ENCODE data around the gene UBQLN3. TPM values are rescaled to one million over a fixed set of nuclear protein-coding genes. Genes with fewer than 3 reads are reported as not detected.

Gene UBQLN3
- total and polyA plus RNA-seq, 10 of the 15 experiments (the other 5 are each of a cell fraction or from before 2014, with no cell fraction given), result not detected

- POLR2A ChIA-PET, result no interaction called here
- WGBS (ENCODE audit: insufficient coverage, insufficient replicate concordance, low lambda C conversion rate, missing lambda C conversion rate), result 8% methylated on average over 2 of the region's 2 CpGs
- H4K20me1 ChIP-seq (ENCODE audit: control insufficient read depth, insufficient read depth), result no peaks in the 10 kb centered on the region
- FAIRE-seq (no peak), DNase-seq (ENCODE audit: low read depth, low spot score) (no peak), ATAC-seq (no peak)
- H3K4me2 ChIP-seq (ENCODE audit: control insufficient read depth, insufficient read depth), result no peak within 1 kb of the TSS
- no peaks in the 10 kb centered on the region for H3K9me3 ChIP-seq (replicated peaks; ENCODE audit: control insufficient read depth, insufficient read depth, low read length)
- SMC1A ChIA-PET (ENCODE audit: uncharacterized antibody, unreplicated experiment), result no interaction called here
- no peaks in the 10 kb centered on the region for H3K79me2 ChIP-seq (ENCODE audit: control insufficient read depth, insufficient read depth, low read length)
- H3K27me3 ChIP-seq (replicated peaks in 1 of 2; ENCODE audit: control insufficient read depth in 2 of 2, insufficient read depth in 2 of 2, low read length in 1 of 2), result no peaks in the 10 kb centered on the region
- H2AFZ ChIP-seq (ENCODE audit: control insufficient read depth, low read depth, low read length), result no peak within 1 kb of the TSS
- RAD21 ChIA-PET (ENCODE audit: unreplicated experiment), result no interaction called here
- TF ChIP-seq, protein P1, sequence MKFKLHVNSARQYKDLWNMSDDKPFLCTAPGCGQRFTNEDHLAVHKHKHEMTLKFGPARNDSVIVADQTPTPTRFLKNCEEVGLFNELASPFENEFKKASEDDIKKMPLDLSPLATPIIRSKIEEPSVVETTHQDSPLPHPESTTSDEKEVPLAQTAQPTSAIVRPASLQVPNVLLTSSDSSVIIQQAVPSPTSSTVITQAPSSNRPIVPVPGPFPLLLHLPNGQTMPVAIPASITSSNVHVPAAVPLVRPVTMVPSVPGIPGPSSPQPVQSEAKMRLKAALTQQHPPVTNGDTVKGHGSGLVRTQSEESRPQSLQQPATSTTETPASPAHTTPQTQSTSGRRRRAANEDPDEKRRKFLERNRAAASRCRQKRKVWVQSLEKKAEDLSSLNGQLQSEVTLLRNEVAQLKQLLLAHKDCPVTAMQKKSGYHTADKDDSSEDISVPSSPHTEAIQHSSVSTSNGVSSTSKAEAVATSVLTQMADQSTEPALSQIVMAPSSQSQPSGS (IDR thresholded peaks at IDR 0.05; ENCODE audit: low read length), result no peak
- TF ChIP-seq SMARCA5 (IDR thresholded peaks at IDR 0.05) (no peak), ZSCAN29 (IDR thresholded peaks at IDR 0.05) (no peak), ZBTB11 (CRISPR knock-in tag; IDR thresholded peaks at IDR 0.05) (no peak), IKZF2 (IDR thresholded peaks at IDR 0.05) (no peak), RAD51 (IDR thresholded peaks at IDR 0.05) (no peak), HDAC2 (IDR thresholded peaks at IDR 0.05) (no peak), PAX5 (IDR thresholded peaks at IDR 0.05; ENCODE audit: borderline replicate concordance, low read depth, low read length) (no peak)
- TF ChIP-seq, protein P2, sequence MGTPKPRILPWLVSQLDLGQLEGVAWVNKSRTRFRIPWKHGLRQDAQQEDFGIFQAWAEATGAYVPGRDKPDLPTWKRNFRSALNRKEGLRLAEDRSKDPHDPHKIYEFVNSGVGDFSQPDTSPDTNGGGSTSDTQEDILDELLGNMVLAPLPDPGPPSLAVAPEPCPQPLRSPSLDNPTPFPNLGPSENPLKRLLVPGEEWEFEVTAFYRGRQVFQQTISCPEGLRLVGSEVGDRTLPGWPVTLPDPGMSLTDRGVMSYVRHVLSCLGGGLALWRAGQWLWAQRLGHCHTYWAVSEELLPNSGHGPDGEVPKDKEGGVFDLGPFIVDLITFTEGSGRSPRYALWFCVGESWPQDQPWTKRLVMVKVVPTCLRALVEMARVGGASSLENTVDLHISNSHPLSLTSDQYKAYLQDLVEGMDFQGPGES (IDR thresholded peaks at IDR 0.05), result no peak
- TF ChIP-seq, protein P3, sequence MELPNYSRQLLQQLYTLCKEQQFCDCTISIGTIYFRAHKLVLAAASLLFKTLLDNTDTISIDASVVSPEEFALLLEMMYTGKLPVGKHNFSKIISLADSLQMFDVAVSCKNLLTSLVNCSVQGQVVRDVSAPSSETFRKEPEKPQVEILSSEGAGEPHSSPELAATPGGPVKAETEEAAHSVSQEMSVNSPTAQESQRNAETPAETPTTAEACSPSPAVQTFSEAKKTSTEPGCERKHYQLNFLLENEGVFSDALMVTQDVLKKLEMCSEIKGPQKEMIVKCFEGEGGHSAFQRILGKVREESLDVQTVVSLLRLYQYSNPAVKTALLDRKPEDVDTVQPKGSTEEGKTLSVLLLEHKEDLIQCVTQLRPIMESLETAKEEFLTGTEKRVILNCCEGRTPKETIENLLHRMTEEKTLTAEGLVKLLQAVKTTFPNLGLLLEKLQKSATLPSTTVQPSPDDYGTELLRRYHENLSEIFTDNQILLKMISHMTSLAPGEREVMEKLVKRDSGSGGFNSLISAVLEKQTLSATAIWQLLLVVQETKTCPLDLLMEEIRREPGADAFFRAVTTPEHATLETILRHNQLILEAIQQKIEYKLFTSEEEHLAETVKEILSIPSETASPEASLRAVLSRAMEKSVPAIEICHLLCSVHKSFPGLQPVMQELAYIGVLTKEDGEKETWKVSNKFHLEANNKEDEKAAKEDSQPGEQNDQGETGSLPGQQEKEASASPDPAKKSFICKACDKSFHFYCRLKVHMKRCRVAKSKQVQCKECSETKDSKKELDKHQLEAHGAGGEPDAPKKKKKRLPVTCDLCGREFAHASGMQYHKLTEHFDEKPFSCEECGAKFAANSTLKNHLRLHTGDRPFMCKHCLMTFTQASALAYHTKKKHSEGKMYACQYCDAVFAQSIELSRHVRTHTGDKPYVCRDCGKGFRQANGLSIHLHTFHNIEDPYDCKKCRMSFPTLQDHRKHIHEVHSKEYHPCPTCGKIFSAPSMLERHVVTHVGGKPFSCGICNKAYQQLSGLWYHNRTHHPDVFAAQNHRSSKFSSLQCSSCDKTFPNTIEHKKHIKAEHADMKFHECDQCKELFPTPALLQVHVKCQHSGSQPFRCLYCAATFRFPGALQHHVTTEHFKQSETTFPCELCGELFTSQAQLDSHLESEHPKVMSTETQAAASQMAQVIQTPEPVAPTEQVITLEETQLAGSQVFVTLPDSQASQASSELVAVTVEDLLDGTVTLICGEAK (IDR thresholded peaks at IDR 0.05; ENCODE audit: borderline replicate concordance), result no peak
- no TSS peak for BruUV-seq (replicated peaks)
- H3K27ac ChIP-seq (ENCODE audit: control insufficient read depth, insufficient read depth), result no peak within 1 kb of the TSS
- CTCF ChIA-PET, result no interaction called here
- H3K36me3 ChIP-seq (ENCODE audit: control insufficient read depth in 2 of 2, insufficient read depth in 2 of 2, low read length in 1 of 2), result no peaks in the 10 kb centered on the region
- H3K4me3 ChIP-seq, result no peak within 1 kb of the TSS
- in situ Hi-C loops (cut with MboI), result no loop called here
- intact Hi-C loops (cut with micrococcal nuclease; ENCODE audit: unreplicated experiment), result no loop called here
- no peak within 1 kb of the TSS for H3K9ac ChIP-seq (ENCODE audit: control insufficient read depth, insufficient read depth, low read length)
- H3K4me1 ChIP-seq (ENCODE audit: control insufficient read depth, insufficient read depth, low read length), result no peaks in the 10 kb centered on the region
Measured at GRCh38 chr11:5516599-5516998, 6.8 kb upstream of the UBQLN3 start, which contains the start of gene UBQLNL. UBQLNL (minus strand) TSS chr11:5516699; CDS start chr11:5516441, 258 bp downstream.
